Transverse colon (tissue), 4 donors: ENCODE data around the gene PRTN3. TPM values are rescaled to one million over a fixed set of nuclear protein-coding genes. Genes with fewer than 3 reads are reported as not detected.
"Not testable (repeated sequence)": the region's sequence is repeated elsewhere in the genome, so short reads cannot be mapped to it uniquely, and the experiment has no call there.

Experiments used
- DNase-seq: peaks from one replicate; pipeline ENCODE4 v3.0.0-alpha.2; 2019
- H3K27ac ChIP-seq, 4 donors: fragments of 200-600 bp; sonication (generic); 2 replicates each; pipeline ENCODE4 v1.5.1; 2016 to 2018; ENCODE audit warnings: inconsistent platforms in 4 of 4
- H3K27me3 ChIP-seq: fragments of 200-600 bp; sonication (generic); 2 replicates; pipeline ENCODE4 v1.5.1; 2017; ENCODE audit warnings: inconsistent platforms
- H3K36me3 ChIP-seq, 4 donors: fragments of 200-600 bp; sonication (generic); 2 replicates each; pipeline ENCODE4 v1.5.1; 2017 to 2019; ENCODE audit warnings: inconsistent platforms in 4 of 4
- H3K4me1 ChIP-seq, 4 donors: fragments of 200-600 bp; sonication (generic); 2 replicates each; pipeline ENCODE4 v1.5.1; 2017 to 2020; ENCODE audit warnings: inconsistent platforms in 4 of 4
- H3K4me3 ChIP-seq, 4 donors: fragments of 200-600 bp; sonication (generic); 1 replicate in 1 of 4; 2 replicates in 3 of 4; pipeline versions ENCODE4 v1.5.1 to v1.6.1; 2017 to 2019; ENCODE audit warnings: inconsistent platforms in 4 of 4
- H3K9me3 ChIP-seq, 2 donors: fragments of 200-600 bp; sonication (generic); 2 replicates each; pipeline ENCODE4 v1.5.1; 2017 to 2019; ENCODE audit warnings: inconsistent platforms in 2 of 2
- EP300 ChIP-seq: sonication (generic); formaldehyde crosslinking; IDR thresholded peaks from one replicate; pipeline ENCODE4 v1.6.1; 2017; ENCODE audit warnings: antibody characterized with exemption, low read depth
- POLR2A ChIP-seq: fragments of 450-650 bp; IDR thresholded peaks from one replicate; pipeline ENCODE4 v1.6.1; 2016; ENCODE audit warnings: antibody characterized with exemption, mild to moderate bottlenecking, moderate library complexity
- POLR2AphosphoS5 ChIP-seq, 3 donors: sonication (generic); formaldehyde crosslinking; IDR thresholded peaks; one replicate each; pipeline ENCODE4 v1.6.1; 2016; ENCODE audit warnings: antibody characterized with exemption in 3 of 3
- WGBS, 2 donors: methylation state at CpG; one replicate each; pipeline ENCODE4 v1.1.5; 2018; ENCODE audit warnings: low coverage in 1 of 2; 5-methylcytosine and 5-hydroxymethylcytosine counted together
- in situ Hi-C, 4 donors: fragments of 200-750 bp; cut with MboI; loops; one replicate each; pipeline versions ENCODE4 v1.15.0 to v1.15.1; 2017; ENCODE audit warnings: low sequenced_read_pairs in 3 of 4, low pct_ligation_motif_present in 1 of 4, low pct_unique_long_range_greater_than_20kb in 1 of 4
- intact Hi-C: fragments of 100-400 bp; cut with DNase I; formaldehyde crosslinking; loops from one replicate; pipeline ENCODE4 v1.15.1; 2023; ENCODE audit warnings: low total_unique reads
- total RNA-seq, 4 donors: library from RNA; depleted of rRNA; stranded (reverse); fragments of >200 nt; gene quantifications; one replicate each; pipeline ENCODE4 v1.1.0, GENCODE V29; 2016
- TF ChIP-seq, protein P1 (sequence below), 5 experiments: fragments of 200-600 bp in 3 of 5; fragments of 450-650 bp in 2 of 5; sonication (generic) in 3 of 5; IDR thresholded peaks; 1 replicate in 2 of 5; 2 replicates in 3 of 5; pipeline ENCODE4 v1.5.1; 2016 to 2017; ENCODE audit warnings: antibody characterized with exemption in 5 of 5, inconsistent platforms in 3 of 5, mild to moderate bottlenecking in 2 of 5, moderate library complexity in 1 of 5

Gene PRTN3
- total RNA-seq, 4 donors from 2014 or later = not detected

DNA sequence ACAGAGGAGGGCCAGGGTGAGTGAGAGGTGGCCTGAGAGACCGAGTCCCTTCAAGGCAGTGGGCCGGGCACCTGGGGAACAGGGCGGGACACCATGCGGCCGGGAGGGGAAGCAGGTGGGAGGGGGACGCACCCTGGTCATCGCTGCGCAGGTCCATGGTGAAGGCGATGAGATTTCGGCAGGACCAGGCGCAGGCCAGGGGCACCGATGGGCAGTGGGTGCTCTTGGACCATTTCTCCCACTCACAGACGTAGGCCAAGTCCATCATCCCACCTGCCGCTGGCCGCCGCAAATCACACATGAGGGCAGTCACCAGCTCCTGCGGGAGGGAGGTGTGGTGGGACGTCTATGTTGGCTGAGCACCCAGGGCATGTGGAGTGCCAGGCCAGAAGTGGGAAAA, 50.0 kb downstream of the PRTN3 start:
- no peaks in the 10 kb centered on the region for H3K9me3 ChIP-seq
- peaks cover 0 to 15% (median 7%) of the 10 kb centered on the region in 4 donors for H3K36me3 ChIP-seq
- in situ Hi-C loops (no loop called here), intact Hi-C loops (no loop called here)
- no peak for DNase-seq
- 84% methylated on average over 18 of the region's 18 CpGs; no CpG with 5 or more reads in 1 of the 2 donors for WGBS, 2 donors
- H3K4me3 ChIP-seq = no peak overlapping the region
- no peak for TF ChIP-seq EP300
- TF ChIP-seq POLR2A = no peak
- TF ChIP-seq POLR2AphosphoS5 (IDR thresholded peaks at IDR 0.05) = no peak
- TF ChIP-seq, protein P1, sequence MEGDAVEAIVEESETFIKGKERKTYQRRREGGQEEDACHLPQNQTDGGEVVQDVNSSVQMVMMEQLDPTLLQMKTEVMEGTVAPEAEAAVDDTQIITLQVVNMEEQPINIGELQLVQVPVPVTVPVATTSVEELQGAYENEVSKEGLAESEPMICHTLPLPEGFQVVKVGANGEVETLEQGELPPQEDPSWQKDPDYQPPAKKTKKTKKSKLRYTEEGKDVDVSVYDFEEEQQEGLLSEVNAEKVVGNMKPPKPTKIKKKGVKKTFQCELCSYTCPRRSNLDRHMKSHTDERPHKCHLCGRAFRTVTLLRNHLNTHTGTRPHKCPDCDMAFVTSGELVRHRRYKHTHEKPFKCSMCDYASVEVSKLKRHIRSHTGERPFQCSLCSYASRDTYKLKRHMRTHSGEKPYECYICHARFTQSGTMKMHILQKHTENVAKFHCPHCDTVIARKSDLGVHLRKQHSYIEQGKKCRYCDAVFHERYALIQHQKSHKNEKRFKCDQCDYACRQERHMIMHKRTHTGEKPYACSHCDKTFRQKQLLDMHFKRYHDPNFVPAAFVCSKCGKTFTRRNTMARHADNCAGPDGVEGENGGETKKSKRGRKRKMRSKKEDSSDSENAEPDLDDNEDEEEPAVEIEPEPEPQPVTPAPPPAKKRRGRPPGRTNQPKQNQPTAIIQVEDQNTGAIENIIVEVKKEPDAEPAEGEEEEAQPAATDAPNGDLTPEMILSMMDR (IDR thresholded peaks at IDR 0.05) = no peak
- peak overlapping the region in 3 of 4 donors; percentile 31 to 95 (median 33) for H3K27ac ChIP-seq
- H3K27me3 ChIP-seq = no peaks in the 10 kb centered on the region
- peaks cover 0 to 16% (median 12%) of the 10 kb centered on the region in 4 donors for H3K4me1 ChIP-seq

GRCh38 chr19:891421-892200, 50.8 kb downstream of the PRTN3 start:
- Histone ChIP-seq H3K4me3 (peak overlapping the region in 3 of 4 donors; percentile 89 to 92 (median 90)), H3K36me3 (peaks cover 0 to 13% (median 4%) of the 10 kb centered on the region in 4 donors), H3K27ac (peak overlapping the region; percentile 87 to 95 (median 94)), H3K4me1 (peaks cover 0 to 16% (median 12%) of the 10 kb centered on the region in 4 donors)
- DNase-seq = peak; percentile 85
- H3K9me3 ChIP-seq, H3K27me3 ChIP-seq, in situ Hi-C loops, intact Hi-C loops: not testable (repeated sequence)
- peak in 1 of 3 donors; percentile 11 for TF ChIP-seq POLR2AphosphoS5 (IDR thresholded peaks at IDR 0.05)
- WGBS, 2 donors = 33% methylated on average over 31 of the region's 50 CpGs; no CpG with 5 or more reads in 1 of the 2 donors

DNA sequence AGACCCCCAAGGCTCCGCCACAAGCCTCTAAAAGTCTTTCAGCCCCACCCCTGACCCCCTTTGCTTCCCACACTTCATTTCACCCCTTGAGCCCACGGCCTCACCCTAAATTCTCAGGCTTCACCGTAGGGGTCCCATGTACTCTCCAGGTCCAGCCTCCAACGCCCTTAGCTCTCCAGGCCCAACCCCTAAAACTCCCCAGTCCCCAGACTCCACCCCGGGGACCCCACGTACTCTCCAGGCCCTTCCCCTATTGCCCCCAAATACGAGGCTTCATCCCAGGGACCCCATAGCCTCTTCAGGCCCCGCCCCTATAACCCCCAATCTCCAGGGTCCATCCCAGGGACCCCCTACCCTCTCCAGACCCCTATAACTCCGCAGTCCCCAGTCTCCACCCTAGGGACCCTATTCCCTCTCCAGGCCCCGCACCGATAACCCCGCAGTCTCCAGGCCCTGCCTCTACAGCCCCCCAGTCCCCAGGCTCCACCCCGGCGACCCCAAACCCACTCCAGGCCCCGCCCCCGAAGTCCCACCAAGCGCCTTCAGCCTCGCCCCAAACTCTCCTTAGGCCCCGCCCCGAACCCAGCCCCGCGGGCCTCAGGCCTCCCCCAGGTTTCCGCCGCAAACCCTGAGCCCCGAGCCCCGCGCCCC, 51.6 kb downstream of the PRTN3 start:
- DNase-seq = peak; percentile 44
- H3K4me1 ChIP-seq = peaks cover 0 to 16% (median 12%) of the 10 kb centered on the region in 4 donors
- peaks cover 0 to 9% (median 3%) of the 10 kb centered on the region in 4 donors for H3K36me3 ChIP-seq
- H3K27ac ChIP-seq = peak overlapping the region; percentile 87 to 95 (median 94)
- H3K4me3 ChIP-seq = peak overlapping the region; percentile 52 to 92 (median 90)
- H3K27me3 ChIP-seq = no peaks in the 10 kb centered on the region
- 0 to 3% methylated on average over 6 to 22 of the region's 27 CpGs for WGBS, 2 donors
- no peaks in the 10 kb centered on the region for H3K9me3 ChIP-seq
- in situ Hi-C loops = no loop called here
- TF ChIP-seq POLR2A = no peak
- intact Hi-C loops = no loop called here

- H3K27me3 ChIP-seq = no peaks in the 10 kb centered on the region
- H3K36me3 ChIP-seq = peaks cover 0 to 6% (median 3%) of the 10 kb centered on the region in 4 donors
- H3K4me1 ChIP-seq = peaks cover 0 to 16% (median 12%) of the 10 kb centered on the region in 4 donors
- peak within 1 kb of the TSS; percentile 87 to 95 (median 94) for H3K27ac ChIP-seq
- H3K9me3 ChIP-seq = no peaks in the 10 kb centered on the region
- TF ChIP-seq POLR2AphosphoS5 (IDR thresholded peaks at IDR 0.05) (peak; percentile 75 to 95 (median 90)), POLR2A (peak; percentile 84), EP300 (no peak)
- TF ChIP-seq, protein P1 (IDR thresholded peaks at IDR 0.05) = peak in 1 of 5 experiments; percentile 14
- WGBS, 2 donors = 0% methylated on average over 8 to 45 of the region's 69 CpGs
- H3K4me3 ChIP-seq = peak within 1 kb of the TSS; percentile 52 to 92 (median 90)
- intact Hi-C loops = no loop called here
- peak; percentile 94 for DNase-seq
- in situ Hi-C loops = no loop called here
Observed at GRCh38 chr19:892894-893689, 52.3 kb downstream of the PRTN3 start, which contains the start of the genes MED16 and RNU6-9. MED16 (minus strand) TSS chr19:893187; CDS start chr19:891131, 2,056 bp downstream. RNU6-9 (plus strand) TSS chr19:893484.
